Ammon's horn (tissue), 1 donor: Measurements from ENCODE around the gene CLDN19.
"Not testable (repeated sequence)": the region's sequence is repeated elsewhere in the genome, so short reads cannot be mapped to it uniquely, and the experiment has no call there.

Source experiments
- DNase-seq: peaks from one replicate; pipeline ENCODE4 v3.0.0-alpha.2; 2016; ENCODE audit warnings: low spot score

Gene CLDN19

GRCh38 chr1:42737986-42738677 is 1.9 kb downstream of the CLDN19 start:
- DNase-seq = no peak

- peak; percentile 65 for DNase-seq
Measured at GRCh38 chr1:42737257-42737656, 2.8 kb downstream of the CLDN19 start.

- DNase-seq = no peak
Measured at GRCh38 chr1:42736571-42737200, 3.4 kb downstream of the CLDN19 start.

- no peak for DNase-seq
Measured at GRCh38 chr1:42736152-42736551, 3.9 kb downstream of the CLDN19 start.

GRCh38 chr1:42735477-42736105 is 4.4 kb downstream of the CLDN19 start:
- no peak for DNase-seq

GRCh38 chr1:42735056-42735455 is 5.0 kb downstream of the CLDN19 start:
- DNase-seq = no peak

- DNase-seq = no peak
Measured at GRCh38 chr1:42734201-42735035, 5.6 kb downstream of the CLDN19 start.

- DNase-seq = no peak
Measured at GRCh38 chr1:42733415-42734200, 6.4 kb downstream of the CLDN19 start.

GRCh38 chr1:42732126-42732680 is 7.8 kb downstream of the CLDN19 start:
- no peak for DNase-seq

- no peak for DNase-seq
Measured at GRCh38 chr1:42731585-42731984, 8.5 kb downstream of the CLDN19 start.

GRCh38 chr1:42730988-42731387 is 9.0 kb downstream of the CLDN19 start:
- no peak for DNase-seq

- no peak for DNase-seq
Measured at GRCh38 chr1:42730002-42730401, 10.0 kb downstream of the CLDN19 start.

- DNase-seq = not testable (repeated sequence)
Measured at GRCh38 chr1:42725820-42726219, 14.2 kb downstream of the CLDN19 start.

GRCh38 chr1:42723511-42723910 is 16.5 kb downstream of the CLDN19 start:
- no peak for DNase-seq

GRCh38 chr1:42722403-42722802 is 17.6 kb downstream of the CLDN19 start:
- DNase-seq = not testable (repeated sequence)

GRCh38 chr1:42721926-42722325 is 18.1 kb downstream of the CLDN19 start:
- no peak for DNase-seq

- no peak for DNase-seq
Measured at GRCh38 chr1:42720868-42721267, 19.2 kb downstream of the CLDN19 start.

GRCh38 chr1:42714441-42714840 is 25.6 kb downstream of the CLDN19 start:
- DNase-seq = not testable (repeated sequence)

GRCh38 chr1:42713293-42713692 is 26.7 kb downstream of the CLDN19 start:
- DNase-seq = no peak

- DNase-seq = not testable (repeated sequence)
Measured at GRCh38 chr1:42712808-42713207, 27.2 kb downstream of the CLDN19 start.

GRCh38 chr1:42703888-42704464 is 36.1 kb downstream of the CLDN19 start:
- no peak for DNase-seq
